ENCODE measurements around the gene PSMD8. TPM values are rescaled to one million over a fixed set of nuclear protein-coding genes. Genes with fewer than 3 reads are reported as not detected.

Gene PSMD8
- total and polyA plus RNA-seq, 5 donors from 2014 or later = 104 to 254 (median 193) TPM

DNA sequence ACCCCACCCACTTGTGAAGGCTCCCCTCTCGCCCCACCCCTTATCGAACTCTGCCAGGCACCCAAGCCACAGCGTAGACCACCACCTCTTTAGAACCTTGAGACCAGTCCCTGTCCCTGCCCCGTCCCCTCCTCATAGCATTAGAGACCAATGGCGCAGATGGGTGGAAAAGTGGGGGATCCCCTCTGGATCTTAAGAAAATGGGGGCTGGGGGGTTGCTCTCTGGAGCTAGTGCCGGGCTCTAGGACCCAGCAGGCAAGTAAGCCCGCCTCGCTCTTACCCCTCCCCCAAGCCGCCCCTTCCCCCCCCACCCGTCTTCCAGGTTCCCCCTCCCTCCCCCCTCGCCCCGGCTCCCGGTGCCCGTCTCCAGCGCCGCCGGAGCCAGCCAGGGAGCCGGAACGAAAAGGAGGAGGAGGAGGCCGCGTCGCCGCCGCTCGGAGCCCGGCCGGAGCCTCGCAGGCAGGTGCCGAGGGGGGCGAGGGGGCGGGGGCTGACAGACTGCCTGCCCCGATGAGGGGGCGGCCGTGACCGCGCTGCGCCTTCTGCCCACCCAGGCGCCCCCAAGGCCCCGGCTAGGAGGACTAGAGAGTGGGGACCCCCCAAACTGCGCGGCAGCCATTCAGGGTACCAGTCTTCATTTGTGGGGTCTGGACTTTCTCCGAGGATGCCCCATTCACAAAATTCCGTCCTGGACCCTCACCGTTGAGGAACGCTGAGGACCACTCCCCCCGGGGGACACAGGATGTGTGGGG is 14.2 kb downstream of the PSMD8 start, which contains the start of gene SPRED3:
SPRED3 (plus strand) TSS at position 349 of the 752 bp plus-strand sequence. CDS start 1,606 bp downstream, outside the sequence.
- Histone ChIP-seq H3K27ac (ENCODE audit: insufficient read depth, low read length, poor library complexity, severe bottlenecking) (no peak within 1 kb of the TSS), H3K4me3 (ENCODE audit: low read depth, low read length) (peak within 1 kb of the TSS; percentile 55), H3K4me1 (ENCODE audit: control insufficient read depth, insufficient read depth, low read length, poor library complexity, severe bottlenecking) (peaks cover 39% of the 10 kb centered on the region), H3K36me3 (ENCODE audit: control insufficient read depth, insufficient read depth, low read length) (peaks cover 11% of the 10 kb centered on the region), H3K9me3 (ENCODE audit: control insufficient read depth in 2 of 2, low read length in 2 of 2) (no peaks in the 10 kb centered on the region), H3K27me3 (ENCODE audit: control insufficient read depth, insufficient read depth, low read length) (peaks cover 4% of the 10 kb centered on the region)
- H3K27me3 Mint-ChIP-seq = peaks cover 44% of the 10 kb centered on the region
- ATAC-seq (ENCODE audit: low read depth in 2 of 2) (no peak), DNase-seq (no peak)
- H3K4me3 Mint-ChIP-seq = peak within 1 kb of the TSS; percentile 89 to 94 (median 92)
- peaks cover under 1 to 24% (median 7%) of the 10 kb centered on the region in 4 donors for H3K4me1 Mint-ChIP-seq
- H3K9me3 Mint-ChIP-seq = peaks cover 0 to 1% (median 0%) of the 10 kb centered on the region in 7 donors
- H3K27ac Mint-ChIP-seq = peak within 1 kb of the TSS; percentile 94 to 95 (median 94)
- H3K36me3 Mint-ChIP-seq = peaks cover 12% of the 10 kb centered on the region

DNA sequence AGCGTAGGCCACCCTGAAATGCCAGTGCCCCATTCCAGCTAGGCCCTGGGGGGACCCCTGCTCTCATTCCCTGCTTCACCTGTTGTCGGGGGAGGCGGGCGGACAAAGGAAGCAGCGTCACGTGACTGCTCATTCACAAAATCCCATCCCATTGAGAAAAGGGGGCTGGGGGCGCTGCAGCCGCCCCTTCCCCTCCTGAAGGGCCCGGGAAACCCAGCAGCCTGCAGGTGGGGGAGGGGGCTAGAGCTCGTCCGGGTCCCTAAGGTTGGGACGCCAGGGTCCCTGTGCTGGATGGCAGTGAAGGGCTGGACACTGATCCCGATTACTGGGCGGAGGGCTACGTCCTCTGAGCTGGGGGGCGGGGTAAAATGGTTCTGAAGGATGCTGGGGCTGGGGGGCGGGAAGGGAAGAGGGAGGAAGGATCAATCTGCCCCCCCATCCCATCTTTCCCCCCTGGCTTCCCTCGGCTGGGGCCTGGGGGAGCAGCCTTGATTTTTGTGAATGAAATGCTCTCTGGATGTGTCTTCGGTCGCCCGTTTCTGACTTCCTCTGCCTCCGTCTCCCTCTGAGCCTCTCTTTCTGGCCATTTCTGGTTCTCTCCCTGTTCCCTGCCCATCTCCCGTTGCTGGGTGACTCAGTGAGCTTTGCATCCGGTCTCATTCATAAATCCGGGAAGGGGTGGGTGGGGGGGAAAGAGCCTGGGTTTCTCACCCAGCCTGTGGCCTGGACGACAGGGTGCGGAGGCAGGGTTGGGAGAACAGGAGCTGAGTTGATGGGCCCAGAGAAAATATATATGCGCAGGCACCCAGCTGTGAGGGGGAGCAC is 14.9 kb downstream of the PSMD8 start:
- Mint-ChIP-seq H3K9me3 (peaks cover 0 to 1% (median 0%) of the 10 kb centered on the region in 7 donors), H3K4me3 (peak overlapping the region in 3 of 4 donors; percentile 18 to 66 (median 57)), H3K27me3 (peaks cover 50% of the 10 kb centered on the region), H3K36me3 (peaks cover 7% of the 10 kb centered on the region), H3K27ac (peak overlapping the region in 1 of 3 donors; percentile 62), H3K4me1 (peaks cover 5 to 32% (median 7%) of the 10 kb centered on the region in 4 donors)
- H3K9me3 ChIP-seq (ENCODE audit: control insufficient read depth in 2 of 2, low read length in 2 of 2) = no peaks in the 10 kb centered on the region
- no peak for DNase-seq
- H3K27ac ChIP-seq (ENCODE audit: insufficient read depth, low read length, poor library complexity, severe bottlenecking) = no peak overlapping the region
- H3K4me3 ChIP-seq (ENCODE audit: low read depth, low read length) = no peak overlapping the region
- no peak for ATAC-seq (ENCODE audit: low read depth in 2 of 2)
- peaks cover 40% of the 10 kb centered on the region for H3K4me1 ChIP-seq (ENCODE audit: control insufficient read depth, insufficient read depth, low read length, poor library complexity, severe bottlenecking)
- H3K27me3 ChIP-seq (ENCODE audit: control insufficient read depth, insufficient read depth, low read length) = peaks cover 4% of the 10 kb centered on the region
- peaks cover 3% of the 10 kb centered on the region for H3K36me3 ChIP-seq (ENCODE audit: control insufficient read depth, insufficient read depth, low read length)

DNA sequence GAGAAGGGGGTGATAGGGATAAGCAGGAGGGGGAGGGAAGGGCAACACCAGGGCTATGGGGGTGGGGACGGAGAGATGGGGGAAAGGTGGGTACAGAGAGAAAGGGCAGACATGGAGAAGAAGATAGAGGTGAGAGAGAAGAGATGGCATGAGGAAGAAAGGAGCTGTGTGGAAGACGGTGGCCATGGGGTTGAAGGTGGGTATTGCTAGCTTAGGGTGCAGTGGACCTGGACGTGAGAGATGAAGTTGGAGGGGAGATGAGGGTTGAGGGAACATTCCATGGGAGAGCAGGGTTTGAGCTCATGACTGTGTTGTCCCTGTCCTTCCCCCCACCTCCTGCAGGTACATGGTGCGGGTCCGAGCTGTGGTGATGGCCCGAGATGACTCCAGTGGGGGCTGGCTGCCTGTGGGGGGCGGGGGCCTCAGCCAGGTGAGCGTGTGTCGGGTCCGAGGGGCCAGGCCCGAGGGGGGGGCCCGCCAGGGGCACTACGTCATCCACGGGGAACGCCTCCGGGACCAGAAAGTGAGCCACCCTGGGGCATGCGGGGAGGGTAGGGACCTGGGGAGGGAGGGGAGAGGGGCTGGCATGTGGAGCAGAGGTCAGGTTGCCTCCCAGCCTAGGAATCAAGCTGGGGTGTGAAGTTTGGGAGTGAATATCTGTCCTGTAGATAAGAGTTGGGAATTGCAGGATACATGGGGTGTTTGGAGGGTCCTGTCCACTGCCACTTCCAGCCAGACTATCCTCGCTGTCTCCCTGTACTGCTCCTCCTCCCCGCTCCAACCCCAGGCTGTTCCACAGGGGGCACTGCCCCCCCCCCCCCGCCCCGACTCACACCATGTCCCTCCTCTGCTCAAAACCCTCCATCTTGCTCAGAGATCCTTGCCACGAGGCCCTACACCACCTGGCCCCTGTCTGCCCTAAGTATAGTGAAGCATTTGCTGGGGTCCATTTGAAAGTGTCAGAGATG is 15.9 kb downstream of the PSMD8 start:
- H3K27ac ChIP-seq (ENCODE audit: insufficient read depth, low read length, poor library complexity, severe bottlenecking) = no peak overlapping the region
- ATAC-seq (ENCODE audit: low read depth in 2 of 2) (no peak), DNase-seq (no peak)
- Mint-ChIP-seq H3K4me1 (peaks cover 5 to 36% (median 7%) of the 10 kb centered on the region in 4 donors), H3K27me3 (peaks cover 50% of the 10 kb centered on the region), H3K4me3 (peak overlapping the region; percentile 16 to 85 (median 57)), H3K27ac (peak overlapping the region in 1 of 3 donors; percentile 76), H3K9me3 (peaks cover 0 to 1% (median 0%) of the 10 kb centered on the region in 7 donors), H3K36me3 (peaks cover 6% of the 10 kb centered on the region)
- peaks cover 4% of the 10 kb centered on the region for H3K27me3 ChIP-seq (ENCODE audit: control insufficient read depth, insufficient read depth, low read length)
- no peaks in the 10 kb centered on the region for H3K36me3 ChIP-seq (ENCODE audit: control insufficient read depth, insufficient read depth, low read length)
- peaks cover 49% of the 10 kb centered on the region for H3K4me1 ChIP-seq (ENCODE audit: control insufficient read depth, insufficient read depth, low read length, poor library complexity, severe bottlenecking)
- no peaks in the 10 kb centered on the region for H3K9me3 ChIP-seq (ENCODE audit: control insufficient read depth in 2 of 2, low read length in 2 of 2)
- H3K4me3 ChIP-seq (ENCODE audit: low read depth, low read length) = no peak overlapping the region

DNA sequence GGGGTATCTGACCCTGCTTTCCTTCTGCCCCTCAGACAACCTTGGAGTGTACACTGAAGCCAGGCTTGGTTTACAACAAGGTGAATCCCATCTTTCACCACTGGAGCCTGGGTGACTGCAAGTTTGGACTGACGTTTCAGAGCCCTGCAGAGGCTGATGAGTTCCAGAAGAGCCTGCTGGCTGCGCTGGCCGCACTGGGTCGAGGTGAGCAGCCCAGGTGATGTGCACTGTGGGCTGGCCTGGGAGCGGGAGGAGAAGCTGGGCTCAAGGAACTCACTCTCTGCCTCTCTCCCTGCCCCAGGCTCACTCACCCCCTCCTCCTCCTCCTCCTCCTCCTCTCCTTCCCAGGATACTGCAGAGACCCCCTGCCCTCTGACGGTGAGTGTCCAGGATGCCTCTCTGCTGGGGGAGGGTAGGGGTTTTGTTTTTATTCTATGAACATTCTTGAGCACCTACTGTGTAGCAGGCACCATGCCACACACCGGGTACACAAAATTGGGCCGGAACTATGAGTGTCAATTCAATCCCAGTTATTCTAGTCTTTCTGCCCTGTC is 17.6 kb downstream of the PSMD8 start:
- ATAC-seq (ENCODE audit: low read depth in 2 of 2) = no peak
- H3K4me3 ChIP-seq (ENCODE audit: low read depth, low read length) = no peak overlapping the region
- Mint-ChIP-seq H3K27me3 (peaks cover 50% of the 10 kb centered on the region), H3K4me1 (peaks cover 5 to 42% (median 13%) of the 10 kb centered on the region in 4 donors), H3K9me3 (peaks cover 0 to 1% (median 0%) of the 10 kb centered on the region in 7 donors), H3K36me3 (peaks cover 6% of the 10 kb centered on the region), H3K4me3 (peak overlapping the region in 1 of 4 donors; percentile 67), H3K27ac (peak overlapping the region in 1 of 3 donors; percentile 40)
- H3K36me3 ChIP-seq (ENCODE audit: control insufficient read depth, insufficient read depth, low read length) = no peaks in the 10 kb centered on the region
- no peak for DNase-seq
- no peak overlapping the region for H3K27ac ChIP-seq (ENCODE audit: insufficient read depth, low read length, poor library complexity, severe bottlenecking)
- peaks cover 4% of the 10 kb centered on the region for H3K27me3 ChIP-seq (ENCODE audit: control insufficient read depth, insufficient read depth, low read length)
- peaks cover 44% of the 10 kb centered on the region for H3K4me1 ChIP-seq (ENCODE audit: control insufficient read depth, insufficient read depth, low read length, poor library complexity, severe bottlenecking)
- H3K9me3 ChIP-seq (ENCODE audit: control insufficient read depth in 2 of 2, low read length in 2 of 2) = no peaks in the 10 kb centered on the region

DNA sequence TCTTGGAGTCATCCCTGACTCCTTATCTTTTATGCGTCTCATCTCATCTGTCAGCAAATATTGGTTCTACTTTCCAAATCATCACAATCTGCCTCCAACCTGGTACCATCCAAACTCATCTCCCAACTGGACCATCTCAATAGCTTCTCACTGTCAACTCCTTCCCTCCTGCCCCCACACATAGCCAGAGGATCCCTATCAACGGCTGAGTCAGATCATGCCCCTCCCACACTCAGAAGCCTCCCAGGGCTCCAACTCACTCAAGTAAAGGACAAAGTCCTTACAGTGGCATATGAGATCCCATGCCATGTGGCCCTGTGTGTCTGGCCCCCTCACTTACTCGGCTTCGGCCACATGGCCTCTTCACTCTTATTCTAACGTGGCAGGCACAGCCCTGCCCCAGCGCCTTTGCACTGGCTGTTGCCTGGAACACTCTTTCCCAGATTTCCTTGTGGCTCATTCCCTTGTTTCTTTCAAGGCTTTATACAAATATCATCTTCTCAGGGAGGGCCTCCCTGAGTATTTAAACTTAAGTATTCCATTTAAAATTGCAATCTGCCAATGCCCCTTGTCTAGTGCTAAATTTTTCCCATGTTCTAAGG is 18.4 kb downstream of the PSMD8 start:
- Histone ChIP-seq H3K36me3 (ENCODE audit: control insufficient read depth, insufficient read depth, low read length) (no peaks in the 10 kb centered on the region), H3K4me1 (ENCODE audit: control insufficient read depth, insufficient read depth, low read length, poor library complexity, severe bottlenecking) (peaks cover 36% of the 10 kb centered on the region), H3K4me3 (ENCODE audit: low read depth, low read length) (no peak overlapping the region), H3K27ac (ENCODE audit: insufficient read depth, low read length, poor library complexity, severe bottlenecking) (no peak overlapping the region), H3K27me3 (ENCODE audit: control insufficient read depth, insufficient read depth, low read length) (peaks cover 2% of the 10 kb centered on the region), H3K9me3 (ENCODE audit: control insufficient read depth in 2 of 2, low read length in 2 of 2) (no peaks in the 10 kb centered on the region)
- H3K36me3 Mint-ChIP-seq = peaks cover 3% of the 10 kb centered on the region
- no peak overlapping the region for H3K27ac Mint-ChIP-seq
- no peak for DNase-seq
- peak overlapping the region in 1 of 4 donors; percentile 59 for H3K4me3 Mint-ChIP-seq
- H3K9me3 Mint-ChIP-seq = peaks cover 0 to 1% (median 0%) of the 10 kb centered on the region in 7 donors
- peaks cover 45% of the 10 kb centered on the region for H3K27me3 Mint-ChIP-seq
- no peak for ATAC-seq (ENCODE audit: low read depth in 2 of 2)
- peaks cover 5 to 35% (median 8%) of the 10 kb centered on the region in 4 donors for H3K4me1 Mint-ChIP-seq

DNA sequence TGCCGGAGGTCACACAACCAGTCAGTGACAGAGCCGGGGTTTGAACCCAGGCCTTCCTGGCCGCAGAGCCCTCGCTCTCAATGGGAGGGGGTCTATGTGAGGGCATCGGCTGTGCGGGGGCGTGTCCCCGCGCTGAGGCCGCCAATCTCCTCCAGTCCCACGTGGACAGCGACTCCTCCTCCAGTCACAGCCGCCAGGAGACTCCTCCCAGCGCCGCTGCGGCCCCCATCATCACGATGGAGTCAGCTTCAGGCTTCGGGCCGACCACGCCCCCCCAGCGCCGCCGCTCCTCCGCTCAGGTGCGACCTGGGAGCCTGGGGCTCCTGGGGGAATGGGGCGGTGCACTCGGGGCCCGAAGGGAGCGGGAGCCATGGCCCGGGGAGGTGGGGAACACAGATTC is 20.1 kb downstream of the PSMD8 start:
- no peaks in the 10 kb centered on the region for H3K36me3 ChIP-seq (ENCODE audit: control insufficient read depth, insufficient read depth, low read length)
- H3K4me1 Mint-ChIP-seq = peaks cover 5 to 26% (median 6%) of the 10 kb centered on the region in 4 donors

More for the DNA sequence above, 20.1 kb downstream of the PSMD8 start:
- Histone ChIP-seq H3K9me3 (ENCODE audit: control insufficient read depth in 2 of 2, low read length in 2 of 2) (no peaks in the 10 kb centered on the region), H3K27me3 (ENCODE audit: control insufficient read depth, insufficient read depth, low read length) (peaks cover 2% of the 10 kb centered on the region), H3K27ac (ENCODE audit: insufficient read depth, low read length, poor library complexity, severe bottlenecking) (no peak overlapping the region), H3K4me1 (ENCODE audit: control insufficient read depth, insufficient read depth, low read length, poor library complexity, severe bottlenecking) (peaks cover 20% of the 10 kb centered on the region), H3K4me3 (ENCODE audit: low read depth, low read length) (no peak overlapping the region)
- H3K36me3 Mint-ChIP-seq = no peaks in the 10 kb centered on the region
- peak overlapping the region in 1 of 3 donors; percentile 80 for H3K27ac Mint-ChIP-seq
- H3K4me3 Mint-ChIP-seq = peak overlapping the region; percentile 73 to 81 (median 80)
- H3K9me3 Mint-ChIP-seq = no peaks in the 10 kb centered on the region
- ATAC-seq (ENCODE audit: low read depth in 2 of 2) = peak; percentile 47 to 48
- peak; percentile 45 to 78 (median 56) for DNase-seq
- peaks cover 36% of the 10 kb centered on the region for H3K27me3 Mint-ChIP-seq
